ENCODE measurements around the gene LMLN. TPM values are rescaled to one million over a fixed set of nuclear protein-coding genes. Genes with fewer than 3 reads are reported as not detected.

Gene LMLN
- polyA plus RNA-seq, 1 of the 3 experiments (the other 2 are of a cell fraction) = 7.4 TPM

DNA sequence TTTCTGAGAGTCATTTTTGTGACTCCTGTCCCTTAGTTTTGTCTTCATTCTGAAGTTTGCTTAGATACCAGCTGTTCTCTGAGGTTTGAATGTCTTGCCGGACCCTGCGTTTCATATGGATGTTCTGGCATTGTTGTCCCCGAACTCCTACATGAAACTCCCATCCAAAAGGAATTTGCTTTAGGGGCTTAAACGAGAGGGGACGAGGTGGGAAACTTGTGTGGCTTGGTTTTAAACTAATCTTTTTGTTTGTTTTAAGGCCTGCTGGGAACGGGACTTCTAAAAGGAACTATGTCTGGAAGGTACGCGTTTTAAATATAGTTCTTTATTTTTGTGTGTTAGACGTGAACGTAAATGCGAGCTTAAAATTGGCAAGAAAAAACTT, 9.3 kb upstream of the LMLN start:
- H3K9ac ChIP-seq = peak overlapping the region; percentile 95

More for the DNA sequence above, 9.3 kb upstream of the LMLN start:
- Histone ChIP-seq H3K4me3 (ENCODE audit: low read depth in 2 of 2, low read length in 1 of 2) (peak overlapping the region; percentile 64 to 86), H3F3A (replicated peaks; ENCODE audit: insufficient read depth) (peaks cover 35% of the 10 kb centered on the region), H3K27ac (ENCODE audit: low read depth in 2 of 2, low read length in 1 of 2) (peak overlapping the region; percentile 87 to 93), H3K9me2 (no peaks in the 10 kb centered on the region), H4K20me1 (ENCODE audit: insufficient read depth) (peaks cover 40% of the 10 kb centered on the region), H3K4me1 (ENCODE audit: control insufficient read depth in 1 of 2, insufficient read depth in 2 of 2, low read depth in 1 of 2, low read length in 1 of 2) (peaks cover 10 to 24% of the 10 kb centered on the region in 2 experiments; a peak in 3 of 4 replicates), H3K36me3 (replicated peaks in 1 of 2; ENCODE audit: control insufficient read depth in 1 of 2, insufficient read depth in 2 of 2, low read length in 1 of 2) (peaks cover 31 to 49% of the 10 kb centered on the region in 2 experiments), H3K27me3 (ENCODE audit: insufficient read depth) (no peaks in the 10 kb centered on the region), H3K4me2 (peak overlapping the region; percentile 83), H3K9me3 (no peaks in the 10 kb centered on the region), H2AFZ (ENCODE audit: low read depth) (no peak overlapping the region), H3K79me2 (ENCODE audit: insufficient read depth) (peaks cover 53% of the 10 kb centered on the region)
- ChIA-PET POLR2A (no interaction called here), CTCF (interaction anchor here (1.0 to 1.4 kb wide), 3 partner anchors 9 to 99 kb away, joined by 3 to 4 read pairs (median 4); a partner anchor contains a TSS)
- no peak for DNase-seq
- WGBS (ENCODE audit: low lambda C conversion rate) = 0% methylated on average over 11 of the region's 11 CpGs
- TF ChIP-seq, protein P1, sequence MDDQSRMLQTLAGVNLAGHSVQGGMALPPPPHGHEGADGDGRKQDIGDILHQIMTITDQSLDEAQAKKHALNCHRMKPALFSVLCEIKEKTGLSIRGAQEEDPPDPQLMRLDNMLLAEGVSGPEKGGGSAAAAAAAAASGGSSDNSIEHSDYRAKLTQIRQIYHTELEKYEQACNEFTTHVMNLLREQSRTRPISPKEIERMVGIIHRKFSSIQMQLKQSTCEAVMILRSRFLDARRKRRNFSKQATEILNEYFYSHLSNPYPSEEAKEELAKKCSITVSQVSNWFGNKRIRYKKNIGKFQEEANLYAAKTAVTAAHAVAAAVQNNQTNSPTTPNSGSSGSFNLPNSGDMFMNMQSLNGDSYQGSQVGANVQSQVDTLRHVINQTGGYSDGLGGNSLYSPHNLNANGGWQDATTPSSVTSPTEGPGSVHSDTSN (IDR thresholded peaks at IDR 0.05) = no peak
- TF ChIP-seq, protein P2, sequence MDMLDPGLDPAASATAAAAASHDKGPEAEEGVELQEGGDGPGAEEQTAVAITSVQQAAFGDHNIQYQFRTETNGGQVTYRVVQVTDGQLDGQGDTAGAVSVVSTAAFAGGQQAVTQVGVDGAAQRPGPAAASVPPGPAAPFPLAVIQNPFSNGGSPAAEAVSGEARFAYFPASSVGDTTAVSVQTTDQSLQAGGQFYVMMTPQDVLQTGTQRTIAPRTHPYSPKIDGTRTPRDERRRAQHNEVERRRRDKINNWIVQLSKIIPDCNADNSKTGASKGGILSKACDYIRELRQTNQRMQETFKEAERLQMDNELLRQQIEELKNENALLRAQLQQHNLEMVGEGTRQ (IDR thresholded peaks at IDR 0.05; ENCODE audit: borderline replicate concordance, low read depth, low read length) = no peak
- TF ChIP-seq ELF1 (IDR thresholded peaks at IDR 0.05) (no peak), FOXM1 (IDR thresholded peaks at IDR 0.05; ENCODE audit: low read depth) (no peak), FOSL2 (IDR thresholded peaks at IDR 0.05; ENCODE audit: borderline replicate concordance, low read depth) (no peak), RFX5 (IDR thresholded peaks at IDR 0.05; ENCODE audit: low read length) (no peak), TAF1 (IDR thresholded peaks at IDR 0.05; ENCODE audit: borderline replicate concordance, low read depth, low read length) (no peak), TCF12 (IDR thresholded peaks at IDR 0.05) (no peak), EP300 (IDR thresholded peaks at IDR 0.05; ENCODE audit: borderline replicate concordance in 1 of 2, low read depth in 1 of 2, low read length in 1 of 2) (no peak), MEF2A (IDR thresholded peaks at IDR 0.05; ENCODE audit: borderline replicate concordance, low read depth) (no peak)
- TF ChIP-seq, protein P3, sequence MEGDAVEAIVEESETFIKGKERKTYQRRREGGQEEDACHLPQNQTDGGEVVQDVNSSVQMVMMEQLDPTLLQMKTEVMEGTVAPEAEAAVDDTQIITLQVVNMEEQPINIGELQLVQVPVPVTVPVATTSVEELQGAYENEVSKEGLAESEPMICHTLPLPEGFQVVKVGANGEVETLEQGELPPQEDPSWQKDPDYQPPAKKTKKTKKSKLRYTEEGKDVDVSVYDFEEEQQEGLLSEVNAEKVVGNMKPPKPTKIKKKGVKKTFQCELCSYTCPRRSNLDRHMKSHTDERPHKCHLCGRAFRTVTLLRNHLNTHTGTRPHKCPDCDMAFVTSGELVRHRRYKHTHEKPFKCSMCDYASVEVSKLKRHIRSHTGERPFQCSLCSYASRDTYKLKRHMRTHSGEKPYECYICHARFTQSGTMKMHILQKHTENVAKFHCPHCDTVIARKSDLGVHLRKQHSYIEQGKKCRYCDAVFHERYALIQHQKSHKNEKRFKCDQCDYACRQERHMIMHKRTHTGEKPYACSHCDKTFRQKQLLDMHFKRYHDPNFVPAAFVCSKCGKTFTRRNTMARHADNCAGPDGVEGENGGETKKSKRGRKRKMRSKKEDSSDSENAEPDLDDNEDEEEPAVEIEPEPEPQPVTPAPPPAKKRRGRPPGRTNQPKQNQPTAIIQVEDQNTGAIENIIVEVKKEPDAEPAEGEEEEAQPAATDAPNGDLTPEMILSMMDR (IDR thresholded peaks at IDR 0.05) = no peak
- TF ChIP-seq, protein P4, sequence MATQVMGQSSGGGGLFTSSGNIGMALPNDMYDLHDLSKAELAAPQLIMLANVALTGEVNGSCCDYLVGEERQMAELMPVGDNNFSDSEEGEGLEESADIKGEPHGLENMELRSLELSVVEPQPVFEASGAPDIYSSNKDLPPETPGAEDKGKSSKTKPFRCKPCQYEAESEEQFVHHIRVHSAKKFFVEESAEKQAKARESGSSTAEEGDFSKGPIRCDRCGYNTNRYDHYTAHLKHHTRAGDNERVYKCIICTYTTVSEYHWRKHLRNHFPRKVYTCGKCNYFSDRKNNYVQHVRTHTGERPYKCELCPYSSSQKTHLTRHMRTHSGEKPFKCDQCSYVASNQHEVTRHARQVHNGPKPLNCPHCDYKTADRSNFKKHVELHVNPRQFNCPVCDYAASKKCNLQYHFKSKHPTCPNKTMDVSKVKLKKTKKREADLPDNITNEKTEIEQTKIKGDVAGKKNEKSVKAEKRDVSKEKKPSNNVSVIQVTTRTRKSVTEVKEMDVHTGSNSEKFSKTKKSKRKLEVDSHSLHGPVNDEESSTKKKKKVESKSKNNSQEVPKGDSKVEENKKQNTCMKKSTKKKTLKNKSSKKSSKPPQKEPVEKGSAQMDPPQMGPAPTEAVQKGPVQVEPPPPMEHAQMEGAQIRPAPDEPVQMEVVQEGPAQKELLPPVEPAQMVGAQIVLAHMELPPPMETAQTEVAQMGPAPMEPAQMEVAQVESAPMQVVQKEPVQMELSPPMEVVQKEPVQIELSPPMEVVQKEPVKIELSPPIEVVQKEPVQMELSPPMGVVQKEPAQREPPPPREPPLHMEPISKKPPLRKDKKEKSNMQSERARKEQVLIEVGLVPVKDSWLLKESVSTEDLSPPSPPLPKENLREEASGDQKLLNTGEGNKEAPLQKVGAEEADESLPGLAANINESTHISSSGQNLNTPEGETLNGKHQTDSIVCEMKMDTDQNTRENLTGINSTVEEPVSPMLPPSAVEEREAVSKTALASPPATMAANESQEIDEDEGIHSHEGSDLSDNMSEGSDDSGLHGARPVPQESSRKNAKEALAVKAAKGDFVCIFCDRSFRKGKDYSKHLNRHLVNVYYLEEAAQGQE (IDR thresholded peaks at IDR 0.05; ENCODE audit: low read depth, low read length) = no peak
- TF ChIP-seq, protein P5, sequence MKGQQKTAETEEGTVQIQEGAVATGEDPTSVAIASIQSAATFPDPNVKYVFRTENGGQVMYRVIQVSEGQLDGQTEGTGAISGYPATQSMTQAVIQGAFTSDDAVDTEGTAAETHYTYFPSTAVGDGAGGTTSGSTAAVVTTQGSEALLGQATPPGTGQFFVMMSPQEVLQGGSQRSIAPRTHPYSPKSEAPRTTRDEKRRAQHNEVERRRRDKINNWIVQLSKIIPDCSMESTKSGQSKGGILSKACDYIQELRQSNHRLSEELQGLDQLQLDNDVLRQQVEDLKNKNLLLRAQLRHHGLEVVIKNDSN (IDR thresholded peaks at IDR 0.05; ENCODE audit: borderline replicate concordance, low read depth) = no peak

All from SK-N-SH (cell line).